CMK (cell line): Measurements from ENCODE around the gene CDC6.

Experiments used
- DNase-seq: peaks from one replicate; pipeline ENCODE4 v3.0.0-alpha.2; 2010; ENCODE audit warnings: low read depth

The CDC6 gene

DNA sequence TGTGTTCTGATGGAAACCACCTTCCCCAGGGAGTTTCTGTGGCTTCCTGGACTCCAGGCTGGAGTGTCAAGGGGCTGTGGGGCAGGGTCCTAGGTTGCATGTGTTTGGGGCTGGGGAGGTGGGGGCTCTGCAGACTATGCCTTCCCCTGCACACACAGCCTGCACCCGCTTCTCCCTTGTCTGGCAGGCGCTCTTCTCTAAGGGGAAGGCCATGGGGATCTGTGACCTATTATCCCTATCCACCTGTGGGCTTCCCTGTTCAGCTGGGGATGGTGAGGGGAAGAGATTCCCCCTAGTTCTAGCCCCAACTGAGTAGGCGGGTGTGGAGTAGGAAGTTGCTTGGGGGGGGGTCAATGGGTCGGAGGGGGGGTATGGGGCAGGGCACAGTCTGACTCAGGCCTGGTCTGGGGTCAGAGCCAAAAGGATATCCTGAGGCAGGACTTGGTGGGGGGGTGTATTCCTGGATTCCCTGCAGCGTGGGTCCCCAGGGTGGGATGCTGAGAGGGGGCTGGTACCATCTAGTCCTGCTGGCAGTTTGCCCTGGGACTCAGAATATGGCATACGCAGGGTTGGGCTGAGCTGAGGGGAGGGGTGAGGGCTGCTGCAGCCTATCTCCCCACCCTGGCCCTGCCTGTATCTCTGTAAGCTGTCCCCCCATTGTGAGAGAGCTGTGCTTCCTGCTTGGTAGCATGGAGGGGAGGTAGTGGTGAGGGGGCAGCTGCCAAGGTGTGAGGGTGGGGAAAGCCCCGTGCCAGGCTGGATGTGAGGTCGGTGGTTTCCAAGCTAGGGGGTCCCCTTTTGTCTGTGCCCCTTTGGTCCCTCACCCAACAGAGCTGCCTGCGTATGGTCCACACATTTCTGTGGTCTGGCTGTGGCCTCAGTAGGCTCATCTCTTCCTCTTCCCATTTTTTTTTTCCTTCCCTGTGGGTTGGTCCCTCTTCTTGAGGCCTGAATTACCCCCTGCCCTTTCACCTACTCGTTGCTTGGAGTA lies 36.0 kb downstream of the CDC6 start:
- DNase-seq: no peak

DNA sequence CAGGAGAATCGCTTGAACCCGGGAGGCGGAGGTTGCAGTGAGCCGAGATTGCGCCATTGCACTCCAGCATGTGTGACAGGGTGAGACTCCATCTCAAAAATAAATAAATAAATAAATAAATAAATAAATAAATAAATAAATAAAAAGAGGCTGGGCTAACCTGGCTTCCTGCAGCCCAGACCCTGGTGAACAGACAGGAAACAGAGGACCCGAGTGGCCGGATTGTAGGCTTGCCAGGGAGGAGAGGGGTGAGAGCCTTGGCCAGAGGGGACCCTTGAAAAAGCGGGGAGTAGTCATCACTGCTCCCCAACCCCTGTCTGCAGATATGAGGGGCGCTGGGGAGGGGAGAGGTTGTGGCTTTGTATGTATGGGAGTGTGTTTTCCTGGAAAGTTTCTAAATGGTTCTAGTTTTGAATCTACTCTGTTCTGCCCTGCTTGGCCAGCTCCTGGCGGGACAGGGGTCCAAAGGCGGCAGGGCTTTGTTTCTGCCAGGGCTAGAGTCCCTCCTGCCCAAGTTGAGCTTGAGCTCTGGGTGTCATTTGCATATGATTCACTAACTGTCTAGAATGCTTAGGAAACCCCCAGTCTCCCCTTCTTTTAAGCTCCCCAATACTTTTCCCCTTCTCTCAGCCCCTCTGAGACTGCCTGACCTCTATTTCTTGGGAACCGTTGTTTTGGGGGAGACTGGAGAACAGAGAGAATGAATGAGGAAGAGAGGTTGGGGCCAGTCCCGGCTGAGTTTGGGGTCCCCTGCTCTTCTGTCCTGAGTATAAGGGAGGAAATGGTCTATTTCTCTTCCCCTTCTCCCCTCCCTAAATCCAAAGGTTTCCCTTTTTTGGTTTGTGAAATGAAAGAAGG lies 37.7 kb downstream of the CDC6 start:
- DNase-seq: no peak

DNA sequence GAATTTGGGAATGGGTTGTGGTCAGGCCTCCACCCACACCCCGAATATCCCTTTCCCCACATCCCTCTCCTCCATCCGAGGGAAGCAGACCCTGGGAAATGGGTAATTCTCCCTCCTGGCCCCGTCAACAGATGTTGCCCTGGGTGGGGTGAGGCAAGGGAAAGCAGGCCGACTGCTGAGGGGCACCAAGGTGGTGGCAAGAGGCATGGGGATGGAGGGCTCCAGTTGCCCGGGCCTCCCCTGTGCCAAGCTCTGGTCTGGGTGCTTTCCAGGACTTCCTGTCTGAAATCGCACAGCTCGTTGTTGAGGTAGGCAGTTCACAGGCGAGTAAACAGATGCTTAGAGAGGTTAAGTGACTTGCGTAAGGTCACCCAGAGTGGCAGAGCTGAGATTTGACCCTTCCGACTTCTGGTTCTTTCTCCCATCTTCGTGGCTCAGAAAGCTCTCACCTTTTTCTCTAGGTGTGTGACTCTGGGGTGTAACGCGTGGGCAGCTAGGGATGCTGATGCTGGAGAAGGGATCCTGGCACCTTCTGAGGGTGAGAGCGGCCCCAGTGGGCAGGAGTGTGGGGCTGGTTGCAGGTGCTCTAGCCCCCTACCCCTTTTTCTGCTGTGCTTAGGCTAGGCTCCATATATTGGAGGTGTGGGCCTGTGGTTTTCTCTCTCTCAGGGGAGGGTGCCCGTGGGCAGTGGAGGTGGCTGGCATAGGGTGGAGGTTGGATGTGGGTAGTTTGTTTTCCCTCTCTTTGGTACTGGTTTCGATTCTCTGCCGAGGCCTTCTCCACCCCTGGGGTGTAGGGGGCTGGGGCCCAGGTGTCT lies 38.5 kb downstream of the CDC6 start:
- no peak for DNase-seq

DNA sequence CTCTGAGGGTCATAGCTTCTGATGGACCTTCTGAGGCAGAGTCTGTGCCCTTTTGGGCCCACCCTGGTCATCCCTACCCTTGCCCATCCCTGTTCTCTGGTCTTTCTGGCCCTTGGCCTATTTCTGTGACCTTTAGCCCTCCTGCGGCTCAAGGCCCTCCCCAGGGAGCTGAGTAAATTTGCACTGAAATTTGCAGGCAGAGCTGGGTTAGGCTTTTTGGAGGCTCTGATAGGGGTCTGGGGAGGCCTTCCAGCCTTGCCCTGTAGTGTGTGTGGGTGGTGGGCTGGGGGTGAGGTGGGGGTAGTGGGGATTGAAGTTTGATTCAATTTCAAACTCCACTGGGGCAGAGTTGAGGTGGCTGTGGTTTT lies 39.1 kb downstream of the CDC6 start:
- DNase-seq: no peak

DNA sequence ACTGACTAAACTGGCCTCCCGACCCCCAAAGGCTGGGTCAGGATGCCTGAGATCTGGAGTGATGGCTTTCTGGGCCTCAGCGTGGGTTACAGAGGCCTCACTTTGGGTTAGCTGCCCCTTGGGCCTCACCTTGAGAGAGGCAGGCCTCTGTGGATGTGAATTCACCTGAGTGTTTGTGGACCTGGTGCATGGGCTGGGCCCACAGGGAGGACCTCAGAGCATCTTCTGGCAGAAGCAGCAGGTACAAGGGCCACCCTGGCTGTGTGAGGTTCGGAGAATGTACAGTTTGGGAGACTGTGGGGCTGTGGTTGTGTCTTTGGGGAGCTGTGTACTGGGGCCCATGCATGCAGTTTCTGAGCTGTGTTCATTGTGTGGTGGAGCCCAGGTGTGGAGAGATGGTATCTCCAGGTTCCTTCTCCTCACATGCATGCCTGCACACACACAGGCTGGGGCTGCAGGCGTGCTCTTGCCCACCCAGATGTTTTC lies 39.6 kb downstream of the CDC6 start:
- DNase-seq: no peak

DNA sequence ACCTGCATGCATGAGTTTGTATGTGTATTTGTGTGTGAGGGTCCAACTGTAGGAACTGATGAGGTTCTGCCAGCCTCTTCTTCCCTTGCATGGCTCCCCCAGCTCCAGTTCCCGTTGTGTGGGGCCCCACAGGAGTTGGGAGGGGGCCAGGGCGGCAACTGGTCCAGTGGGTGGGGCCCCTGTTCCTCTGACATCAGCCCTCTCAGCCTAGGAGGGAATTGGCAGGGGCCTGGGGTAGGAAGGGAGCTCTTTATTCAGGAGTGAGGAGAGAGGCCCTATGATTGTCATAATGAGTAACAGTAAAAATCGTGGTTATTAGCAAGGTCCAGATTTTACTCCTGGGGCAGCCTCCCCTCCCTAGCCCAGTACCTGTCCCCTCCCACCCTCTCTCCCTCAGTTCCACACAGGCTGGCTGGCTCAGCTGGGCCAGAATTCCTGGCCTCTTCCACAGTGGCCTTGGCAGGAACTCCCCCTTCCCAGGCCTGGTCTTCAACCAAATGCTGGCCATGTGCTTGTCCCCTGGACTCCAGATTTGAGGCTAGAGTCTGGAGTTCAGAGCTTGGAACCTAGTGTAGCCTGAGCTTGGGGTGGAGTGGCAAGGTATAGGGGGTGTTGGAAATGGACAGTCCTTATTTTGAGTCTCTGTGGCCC lies 40.2 kb downstream of the CDC6 start:
- no peak for DNase-seq

DNA sequence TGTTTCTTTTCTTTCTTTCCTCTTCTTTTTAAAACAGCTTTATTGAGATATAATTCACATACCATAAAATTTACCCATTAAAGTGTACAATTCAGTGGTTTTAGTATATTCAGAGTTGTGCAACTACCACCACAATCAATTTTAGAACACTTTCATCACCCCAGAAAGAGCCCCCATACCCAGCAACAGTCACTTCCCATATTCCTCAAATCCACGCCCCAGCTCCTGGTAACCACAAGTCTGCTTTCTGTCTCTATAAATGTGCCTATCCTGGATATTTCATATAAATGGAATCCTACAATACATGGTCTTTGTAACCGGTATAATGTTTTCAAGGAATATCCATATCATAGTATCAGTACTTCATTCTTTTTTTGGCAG lies 40.7 kb downstream of the CDC6 start:
- no peak for DNase-seq

DNA sequence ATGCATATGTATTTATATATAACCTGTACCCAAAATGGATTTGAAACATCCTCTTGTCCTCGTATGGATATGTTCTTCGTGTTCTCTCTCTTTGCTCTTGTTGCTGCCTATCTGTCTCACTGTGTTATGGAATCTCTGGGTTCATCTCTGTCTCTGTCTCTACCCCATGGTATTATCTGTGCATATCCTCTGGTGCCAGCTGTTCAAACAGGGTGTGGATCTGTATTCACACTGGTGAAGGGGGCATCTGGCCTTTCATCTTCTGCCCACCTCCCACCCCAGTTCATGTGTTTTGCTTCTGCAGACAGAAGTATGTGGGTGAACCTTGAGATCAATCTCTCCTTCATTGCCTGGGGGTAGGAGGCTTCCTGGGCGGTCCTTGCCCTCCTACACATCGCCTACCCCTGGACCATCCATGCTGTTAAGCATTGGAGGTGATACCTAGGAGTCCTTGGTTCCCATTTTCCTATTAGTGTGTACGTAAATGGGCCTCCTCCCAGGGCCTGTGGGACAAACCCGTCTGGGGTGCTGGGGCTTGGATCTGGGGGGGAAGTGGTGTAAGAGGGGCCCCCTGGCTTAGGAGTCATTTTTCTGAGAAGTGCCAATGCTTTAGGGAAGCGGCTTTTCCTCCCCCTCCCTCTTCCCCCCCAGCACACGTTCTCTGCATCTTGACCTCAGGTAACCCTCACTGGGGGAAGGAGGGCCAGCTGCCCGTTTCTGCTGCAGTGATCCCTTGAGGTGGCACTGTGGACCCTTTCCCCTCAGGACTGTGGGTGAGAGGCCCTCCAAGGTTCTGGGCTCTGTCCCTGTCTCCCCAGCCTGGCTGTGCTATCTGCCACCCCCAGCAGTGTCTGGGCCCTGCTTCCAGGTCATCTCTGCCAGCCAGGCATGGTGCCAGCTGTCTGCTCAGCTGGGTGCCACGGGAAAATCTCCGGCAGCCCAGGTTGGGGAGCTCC lies 42.4 kb downstream of the CDC6 start:
- DNase-seq: no peak

DNA sequence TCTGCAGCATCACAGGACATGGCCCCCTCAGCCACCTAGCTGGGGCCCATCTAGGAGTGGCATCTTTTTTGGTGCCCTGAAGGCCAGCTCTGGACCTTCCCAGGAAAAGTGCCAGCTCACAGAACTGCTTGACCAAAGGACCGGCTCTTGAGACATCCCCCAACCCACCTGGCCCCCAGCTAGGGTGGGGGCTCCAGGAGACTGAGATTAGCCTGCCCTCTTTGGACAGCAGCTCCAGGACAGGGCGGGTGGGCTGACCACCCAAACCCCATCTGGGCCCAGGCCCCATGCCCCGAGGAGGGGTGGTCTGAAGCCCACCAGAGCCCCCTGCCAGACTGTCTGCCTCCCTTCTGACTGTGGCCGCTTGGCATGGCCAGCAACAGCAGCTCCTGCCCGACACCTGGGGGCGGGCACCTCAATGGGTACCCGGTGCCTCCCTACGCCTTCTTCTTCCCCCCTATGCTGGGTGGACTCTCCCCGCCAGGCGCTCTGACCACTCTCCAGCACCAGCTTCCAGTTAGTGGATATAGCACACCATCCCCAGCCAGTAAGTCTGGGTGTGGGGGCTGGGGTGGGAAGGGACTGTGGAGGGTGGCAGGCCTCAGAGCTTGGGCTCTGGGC lies 43.3 kb downstream of the CDC6 start:
- DNase-seq: no peak

DNA sequence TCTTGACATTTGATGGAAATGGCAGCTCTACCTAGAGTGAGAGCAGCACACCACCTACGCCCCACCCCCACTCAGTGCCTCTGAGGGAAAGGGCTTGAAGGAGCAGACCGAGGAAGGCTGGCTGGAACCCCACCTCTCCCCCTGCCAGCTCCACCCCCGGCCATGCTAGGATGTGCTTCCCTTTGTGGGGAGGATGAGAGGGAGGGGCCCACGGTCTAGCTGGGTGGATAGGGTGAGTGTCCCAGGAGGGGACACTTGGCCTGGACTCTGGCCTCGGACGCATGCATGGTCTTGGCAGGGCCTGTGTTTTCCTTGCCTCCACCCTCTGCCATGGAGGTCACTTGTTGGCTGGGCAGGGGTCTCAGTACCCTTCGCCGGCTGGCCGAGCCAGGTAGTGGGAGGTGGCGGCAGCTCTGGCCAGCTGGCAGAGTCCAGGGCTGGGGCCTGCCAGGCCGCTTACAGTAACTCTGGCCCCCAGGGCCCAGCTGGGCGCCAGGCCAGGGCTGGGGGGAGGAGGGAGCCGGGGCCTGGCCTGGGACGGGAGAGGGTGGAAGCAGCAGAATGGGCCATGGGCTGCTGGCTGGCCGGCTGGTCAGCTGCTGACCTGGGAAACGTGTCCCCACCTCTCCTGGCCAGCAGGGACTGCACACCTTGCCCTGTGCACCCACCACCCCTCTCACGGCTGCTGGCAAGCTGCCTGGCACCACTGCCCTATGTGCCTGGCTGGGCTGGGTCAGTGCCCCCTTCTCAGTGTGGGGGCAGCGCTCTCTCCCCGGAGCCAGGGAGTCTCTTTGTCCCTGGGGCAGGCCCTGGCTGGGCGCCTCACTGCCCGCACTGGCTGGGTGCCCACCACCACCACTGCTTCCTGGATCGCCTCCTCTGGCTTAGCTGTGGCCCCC lies 44.3 kb downstream of the CDC6 start:
- DNase-seq: no peak

DNA sequence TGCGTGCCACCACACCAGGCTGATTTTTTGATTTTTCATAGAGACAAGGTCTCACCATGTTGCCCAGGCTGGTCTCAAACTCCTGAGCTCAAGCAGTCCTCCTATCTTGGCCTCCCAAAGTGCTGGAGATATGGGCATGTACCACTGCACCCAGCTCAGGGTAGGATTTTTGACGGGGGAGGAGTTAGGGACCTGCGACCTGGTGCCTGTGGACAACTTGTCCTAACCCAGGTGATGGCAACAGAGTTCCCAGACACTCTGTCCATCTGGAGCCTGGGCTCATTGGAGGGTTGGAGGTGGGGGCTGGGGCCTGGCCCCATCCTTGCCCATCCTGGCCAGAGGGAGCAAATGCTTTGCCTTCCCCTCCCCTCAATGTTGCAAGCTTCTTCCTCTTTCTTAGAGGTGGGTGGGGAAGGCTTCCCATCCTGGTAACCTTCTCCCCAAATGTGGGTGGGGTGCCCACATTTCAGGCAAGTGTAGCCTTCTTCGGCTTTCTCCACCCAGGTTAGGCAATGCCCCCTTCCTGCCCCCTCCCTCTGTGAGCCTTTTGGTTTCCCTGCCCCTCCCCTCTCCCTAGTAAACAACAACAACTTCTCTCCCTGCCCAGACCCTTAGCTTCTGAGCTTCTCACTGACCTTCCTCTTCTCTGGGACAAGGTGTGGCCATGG lies 46.2 kb downstream of the CDC6 start:
- no peak for DNase-seq

DNA sequence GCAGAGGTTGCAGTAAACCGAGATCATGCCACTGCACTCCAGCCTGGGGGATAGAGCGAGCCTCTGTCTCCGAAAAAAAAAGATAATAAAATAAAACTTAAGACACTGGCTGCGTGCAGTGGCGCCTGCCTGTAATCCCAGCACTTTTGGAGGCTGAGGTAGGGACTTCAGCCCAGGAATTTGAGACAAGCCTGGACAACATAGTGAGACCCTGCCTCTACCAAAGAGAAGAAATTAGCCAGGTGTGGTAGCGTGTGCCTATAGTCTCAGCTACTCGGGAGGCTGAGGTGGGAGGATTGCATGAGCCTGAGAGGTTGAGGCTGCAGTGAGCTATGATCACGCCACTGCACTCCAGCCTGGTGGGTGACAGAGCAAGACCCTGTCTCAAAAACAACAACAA lies 47.9 kb downstream of the CDC6 start:
- DNase-seq: no peak

DNA sequence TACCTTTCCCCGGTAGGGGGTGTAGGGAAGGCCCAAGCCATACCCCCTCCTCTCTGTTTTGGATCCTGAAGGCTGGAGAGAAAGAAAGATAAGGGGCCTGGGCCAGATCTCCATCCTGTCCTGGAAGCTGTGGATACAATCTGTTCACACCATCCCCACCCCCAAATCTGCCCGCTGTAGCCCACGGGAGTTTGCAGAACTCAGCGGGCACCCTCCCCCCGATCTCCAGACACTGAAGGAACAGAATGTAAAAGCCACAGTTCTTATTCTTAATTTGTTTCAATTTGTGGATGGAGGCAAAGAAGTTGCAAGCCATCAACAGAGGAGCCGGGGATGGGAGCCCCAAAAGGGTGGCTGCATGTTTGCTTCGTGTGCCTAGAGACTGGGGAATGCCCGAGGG lies 49.7 kb downstream of the CDC6 start:
- DNase-seq: no peak

DNA sequence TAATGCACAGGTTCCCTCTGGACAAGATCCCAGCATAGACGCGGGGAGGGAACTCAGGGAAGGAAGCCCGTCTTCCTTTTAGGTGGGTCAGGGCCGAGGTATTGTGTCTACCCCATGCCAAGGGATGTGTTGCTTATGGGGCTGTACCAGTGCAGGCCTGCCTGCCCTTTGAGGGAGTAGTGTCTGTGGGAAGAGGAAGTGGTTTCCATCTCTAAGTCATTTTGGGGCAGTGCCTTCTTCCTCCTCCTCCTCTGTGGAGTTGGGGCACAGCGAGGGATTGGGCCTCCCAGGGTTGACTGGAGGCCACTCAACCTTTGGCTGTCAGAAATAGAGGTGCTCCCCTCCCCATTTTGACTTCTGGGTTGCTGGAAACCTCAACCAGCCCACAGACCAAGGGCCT lies 50.4 kb downstream of the CDC6 start:
- DNase-seq: no peak

DNA sequence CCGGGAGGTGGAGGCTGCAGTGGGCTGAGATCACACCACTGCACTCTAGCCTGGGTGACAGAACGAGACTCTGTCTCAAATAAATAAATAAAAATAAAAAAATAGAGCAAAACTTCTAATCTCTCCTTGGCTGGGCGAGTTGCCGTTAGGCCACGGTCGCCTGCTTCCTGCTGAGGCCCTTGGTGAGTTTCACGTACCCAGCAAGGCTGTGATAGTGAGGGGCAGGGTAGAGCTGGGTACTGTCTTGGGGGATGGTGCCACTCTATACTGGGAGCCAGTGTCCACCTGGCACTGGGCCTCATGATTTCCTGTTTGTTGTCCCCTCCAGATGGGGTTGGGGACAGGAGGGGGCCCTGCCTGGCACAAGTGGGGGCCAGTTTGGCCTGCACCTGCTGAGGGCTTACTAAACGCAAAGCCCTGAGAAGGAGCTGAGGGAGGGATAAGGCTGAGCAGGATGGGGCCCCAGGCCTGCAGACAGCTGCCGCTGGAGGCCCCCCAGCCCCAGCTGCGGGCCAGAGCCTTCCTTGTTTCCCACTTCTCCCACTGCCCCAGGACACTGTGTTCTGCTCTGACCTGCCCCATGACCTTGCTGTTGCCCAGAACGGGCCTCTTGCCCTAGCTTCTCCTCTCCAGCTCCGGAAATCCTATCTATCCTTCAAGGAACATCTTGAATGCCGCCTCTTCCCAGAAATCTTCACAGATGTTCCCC lies 51.4 kb downstream of the CDC6 start:
- no peak for DNase-seq

DNA sequence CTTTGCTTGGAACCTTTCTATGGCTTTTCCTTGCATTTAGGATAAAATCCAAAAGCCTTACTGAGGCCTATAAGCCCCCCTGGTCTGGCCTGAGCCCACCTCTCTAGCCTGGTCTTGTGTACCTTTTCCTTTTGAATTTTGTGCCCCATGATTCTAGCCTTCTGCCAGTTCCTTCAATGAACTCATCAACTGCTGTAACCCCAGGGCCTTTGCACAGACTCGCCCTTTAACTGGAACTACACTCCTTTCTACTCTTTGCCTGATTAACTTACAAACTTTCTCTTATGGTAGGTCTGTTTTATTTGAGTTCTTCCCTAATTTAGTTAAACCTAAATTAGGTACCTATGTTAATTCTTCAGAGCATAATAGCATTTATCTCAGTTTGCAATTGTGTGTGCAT lies 52.6 kb downstream of the CDC6 start:
- DNase-seq: no peak
